ENCODE results near the gene MUC3A.

DNA sequence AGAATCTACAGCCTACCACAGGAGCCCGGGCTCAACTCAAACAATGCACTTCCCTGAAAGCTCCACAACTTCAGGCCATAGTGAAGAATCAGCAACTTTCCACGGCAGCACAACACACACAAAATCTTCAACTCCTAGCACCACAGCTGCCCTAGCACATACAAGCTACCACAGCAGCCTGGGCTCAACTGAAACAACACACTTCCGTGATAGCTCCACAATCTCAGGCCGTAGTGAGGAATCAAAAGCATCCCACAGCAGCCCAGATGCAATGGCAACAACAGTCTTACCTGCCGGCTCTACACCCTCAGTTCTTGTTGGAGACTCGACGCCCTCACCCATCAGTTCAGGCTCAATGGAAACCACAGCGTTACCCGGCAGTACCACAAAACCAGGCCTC, 42.3 kb downstream of the MUC3A start:
- TF ChIP-seq POLR2A (IDR thresholded peaks at IDR 0.05; ENCODE audit: low read depth, low read length), result no peak
- no peak for TF ChIP-seq TAF1 (IDR thresholded peaks at IDR 0.05; ENCODE audit: low read depth, low read length)
